Ishikawa (cell line): ENCODE measurements around the gene SYCN.

ENCODE experiments used
- CEBPB ChIP-seq: IDR thresholded peaks from 2 replicates; pipeline ENCODE4 v1.6.1; 2012
- EP300 ChIP-seq: IDR thresholded peaks from 2 replicates; pipeline ENCODE4 v1.6.1; 2012; ENCODE audit warnings: borderline replicate concordance
- RAD21 ChIP-seq: IDR thresholded peaks from 2 replicates; pipeline ENCODE4 v1.6.1; 2012; ENCODE audit warnings: low read depth
- TF ChIP-seq, protein P1 (sequence below): IDR thresholded peaks from 2 replicates; pipeline ENCODE4 v1.6.1; 2012; ENCODE audit warnings: low read depth, mild to moderate bottlenecking
- TF ChIP-seq, protein P2 (sequence below): IDR thresholded peaks from 2 replicates; pipeline ENCODE4 v1.6.1; 2012

DNA sequence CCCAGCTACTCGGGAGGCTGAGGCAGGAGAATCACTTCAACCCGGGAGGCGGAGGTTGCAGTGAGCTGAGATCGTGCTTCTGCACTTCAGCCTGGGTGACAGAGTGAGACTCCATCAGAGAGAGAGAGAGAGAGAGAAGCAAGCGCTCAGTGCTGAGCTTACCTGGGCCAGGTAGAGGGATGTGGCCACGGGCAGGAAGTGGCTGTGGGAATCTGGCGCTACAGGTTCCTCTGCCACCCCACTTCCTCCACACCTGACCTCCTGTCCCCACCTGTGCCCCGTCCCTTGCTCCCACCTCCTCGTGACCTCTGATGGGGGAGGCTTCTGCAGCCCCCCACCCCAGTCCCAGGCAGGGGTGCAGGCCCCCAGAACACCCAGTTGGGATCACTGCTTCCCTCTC is 8.3 kb downstream of the SYCN start:
- TF ChIP-seq, protein P1, sequence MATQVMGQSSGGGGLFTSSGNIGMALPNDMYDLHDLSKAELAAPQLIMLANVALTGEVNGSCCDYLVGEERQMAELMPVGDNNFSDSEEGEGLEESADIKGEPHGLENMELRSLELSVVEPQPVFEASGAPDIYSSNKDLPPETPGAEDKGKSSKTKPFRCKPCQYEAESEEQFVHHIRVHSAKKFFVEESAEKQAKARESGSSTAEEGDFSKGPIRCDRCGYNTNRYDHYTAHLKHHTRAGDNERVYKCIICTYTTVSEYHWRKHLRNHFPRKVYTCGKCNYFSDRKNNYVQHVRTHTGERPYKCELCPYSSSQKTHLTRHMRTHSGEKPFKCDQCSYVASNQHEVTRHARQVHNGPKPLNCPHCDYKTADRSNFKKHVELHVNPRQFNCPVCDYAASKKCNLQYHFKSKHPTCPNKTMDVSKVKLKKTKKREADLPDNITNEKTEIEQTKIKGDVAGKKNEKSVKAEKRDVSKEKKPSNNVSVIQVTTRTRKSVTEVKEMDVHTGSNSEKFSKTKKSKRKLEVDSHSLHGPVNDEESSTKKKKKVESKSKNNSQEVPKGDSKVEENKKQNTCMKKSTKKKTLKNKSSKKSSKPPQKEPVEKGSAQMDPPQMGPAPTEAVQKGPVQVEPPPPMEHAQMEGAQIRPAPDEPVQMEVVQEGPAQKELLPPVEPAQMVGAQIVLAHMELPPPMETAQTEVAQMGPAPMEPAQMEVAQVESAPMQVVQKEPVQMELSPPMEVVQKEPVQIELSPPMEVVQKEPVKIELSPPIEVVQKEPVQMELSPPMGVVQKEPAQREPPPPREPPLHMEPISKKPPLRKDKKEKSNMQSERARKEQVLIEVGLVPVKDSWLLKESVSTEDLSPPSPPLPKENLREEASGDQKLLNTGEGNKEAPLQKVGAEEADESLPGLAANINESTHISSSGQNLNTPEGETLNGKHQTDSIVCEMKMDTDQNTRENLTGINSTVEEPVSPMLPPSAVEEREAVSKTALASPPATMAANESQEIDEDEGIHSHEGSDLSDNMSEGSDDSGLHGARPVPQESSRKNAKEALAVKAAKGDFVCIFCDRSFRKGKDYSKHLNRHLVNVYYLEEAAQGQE: no peak
- TF ChIP-seq RAD21 (no peak), CEBPB (no peak), EP300 (no peak)
- TF ChIP-seq, protein P2, sequence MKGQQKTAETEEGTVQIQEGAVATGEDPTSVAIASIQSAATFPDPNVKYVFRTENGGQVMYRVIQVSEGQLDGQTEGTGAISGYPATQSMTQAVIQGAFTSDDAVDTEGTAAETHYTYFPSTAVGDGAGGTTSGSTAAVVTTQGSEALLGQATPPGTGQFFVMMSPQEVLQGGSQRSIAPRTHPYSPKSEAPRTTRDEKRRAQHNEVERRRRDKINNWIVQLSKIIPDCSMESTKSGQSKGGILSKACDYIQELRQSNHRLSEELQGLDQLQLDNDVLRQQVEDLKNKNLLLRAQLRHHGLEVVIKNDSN: no peak
